ENCODE measurements around the gene WFIKKN2. TPM values are rescaled to one million over a fixed set of nuclear protein-coding genes. Genes with fewer than 3 reads are reported as not detected.

WFIKKN2 gene
- total RNA-seq, 1 experiment from 2014 or later, result 0.05 TPM

- TF ChIP-seq CTCF (IDR thresholded peaks at IDR 0.05 in 2 of 3, conservative IDR thresholded peaks at IDR 0.05 in 1 of 3; ENCODE audit: borderline replicate concordance in 1 of 3, insufficient read depth in 1 of 3, low read depth in 2 of 3, low read length in 2 of 3) (no peak), TCF7L2 (IDR thresholded peaks at IDR 0.05; ENCODE audit: borderline replicate concordance, extremely low read depth, insufficient read depth, insufficient read length) (no peak), CEBPB (IDR thresholded peaks at IDR 0.05; ENCODE audit: low read depth) (no peak), ELF1 (IDR thresholded peaks at IDR 0.05; ENCODE audit: borderline replicate concordance, low read depth) (no peak)
These were observed 29.3 kb downstream of the WFIKKN2 start (continued) for GRCh38 chr17:50864747-50865059.

- peak overlapping the region; percentile 93 for H3K4me2 ChIP-seq (ENCODE audit: low read length)
- peaks cover 11 to 13% of the 10 kb centered on the region in 2 experiments for H3K36me3 ChIP-seq (ENCODE audit: control insufficient read depth in 1 of 2, insufficient read depth in 2 of 2, low read length in 2 of 2)
- ATAC-seq, result peak; percentile 3; the same call in 1 of the 2 replicates
- peak; percentile 28 for TF ChIP-seq POLR2A (IDR thresholded peaks at IDR 0.05; ENCODE audit: borderline replicate concordance, extremely low read depth, insufficient read depth, insufficient read length)
- peak; percentile 56 for TF ChIP-seq POLR2AphosphoS5 (IDR thresholded peaks at IDR 0.05; ENCODE audit: low read depth, low read length)
- TF ChIP-seq ELF1 (IDR thresholded peaks at IDR 0.05; ENCODE audit: borderline replicate concordance, low read depth), result no peak
- no peak for TF ChIP-seq RAD21 (IDR thresholded peaks at IDR 0.05; ENCODE audit: low read depth)
- TF ChIP-seq CTCF (IDR thresholded peaks at IDR 0.05 in 2 of 3, conservative IDR thresholded peaks at IDR 0.05 in 1 of 3; ENCODE audit: borderline replicate concordance in 1 of 3, insufficient read depth in 1 of 3, low read depth in 2 of 3, low read length in 2 of 3), result no peak
- peaks cover 36% of the 10 kb centered on the region for H3K79me2 ChIP-seq (ENCODE audit: insufficient read depth, low read length)
- H3K9me2 ChIP-seq (ENCODE audit: insufficient read depth), result no peaks in the 10 kb centered on the region
- ChIA-PET RAD21 (ENCODE audit: low non-redundant PET in 1 of 2, low total read pairs in 2 of 2, uncharacterized antibody in 2 of 2, unreplicated experiment in 2 of 2) (interaction anchor here (1.1 to 1.2 kb wide), 2 partner anchors 83 to 85 kb away, joined by 4 read pairs; no protein-coding TSS in a partner anchor), CTCF (interaction anchor here (0.9 to 4.5 kb wide), 6 partner anchors 10 to 87 kb away, joined by 3 to 51 read pairs (median 11); no protein-coding TSS in a partner anchor), POLR2A (interaction anchor here (1.0 to 6.1 kb wide), 29 partner anchors 8 to 386 kb away, joined by 3 to 89 read pairs (median 6); partner anchors contain the start of genes LUC7L3 and NME1)
- no peak overlapping the region for H2AFZ ChIP-seq (ENCODE audit: low read depth, low read length, poor library complexity, severe bottlenecking)
- peaks cover 17 to 36% of the 10 kb centered on the region in 2 experiments for H3K4me1 ChIP-seq (ENCODE audit: control insufficient read depth in 1 of 2, insufficient read depth in 2 of 2, low read length in 2 of 2)
- peak overlapping the region; percentile 70 to 83 for H3K4me3 ChIP-seq (replicated peaks in 1 of 2; ENCODE audit: low read depth in 1 of 2, low read length in 2 of 2)
- peaks cover 23% of the 10 kb centered on the region for H4K20me1 ChIP-seq (ENCODE audit: insufficient read depth)
- intact Hi-C loops (cut with micrococcal nuclease), result loop anchor here (5.0 to 10.0 kb wide), 2 partner anchors 230 to 287 kb away; partner anchors contain the start of genes ABCC3 and NME1
- peak overlapping the region; percentile 82 for H3K9ac ChIP-seq (ENCODE audit: low read length)
- no peaks in the 10 kb centered on the region for H3K27me3 ChIP-seq (ENCODE audit: insufficient read depth, low read length)
- BruUV-seq (replicated peaks), result TSS peak; percentile 56
- DNase-seq (ENCODE audit: low read depth, low spot score), result peak; percentile 34
- no peaks in the 10 kb centered on the region for H3K9me3 ChIP-seq (ENCODE audit: control insufficient read depth in 1 of 2, insufficient read depth in 1 of 2, low read depth in 1 of 2, low read length in 2 of 2)
- H3K27ac ChIP-seq (ENCODE audit: low read depth, low read length), result peak overlapping the region; percentile 92
These were observed 29.9 kb downstream of the WFIKKN2 start for GRCh38 chr17:50865060-50865867.
